ENCODE data around the gene TNS1.

TNS1 gene
- long read RNA-seq: 0 reads

DNA sequence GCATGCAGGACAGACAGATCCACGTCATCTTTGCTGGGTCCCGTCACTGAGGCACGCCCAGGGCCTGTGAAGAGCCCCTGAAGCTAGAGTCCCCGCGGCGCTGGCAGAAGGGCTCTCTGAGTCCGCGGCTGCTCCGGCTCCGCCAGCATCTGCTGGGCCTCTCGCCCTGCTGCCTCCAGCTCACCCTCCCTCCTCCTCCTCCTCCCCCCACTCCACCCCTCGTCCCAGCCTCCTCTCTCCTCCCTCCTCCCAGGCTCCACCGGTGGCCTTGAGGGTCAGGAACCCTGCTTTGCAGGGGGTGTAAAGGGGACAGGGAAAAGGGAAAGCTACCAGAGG lies at the start of gene TNS1:
TSS of gene TNS1 (minus strand) at position 151 of the 336 bp plus-strand sequence. CDS start at position 28, 123 bp downstream.
- Histone ChIP-seq H3K27ac (replicated peaks) (no peak within 1 kb of the TSS), H3K27me3 (ENCODE audit: insufficient read depth, poor library complexity, severe bottlenecking) (no peaks in the 10 kb centered on the region), H3K4me3 (replicated peaks; ENCODE audit: insufficient read depth, low read length) (no peak within 1 kb of the TSS)
- no peak for DNase-seq (ENCODE audit: low read depth in 1 of 2, low spot score in 1 of 2)
- TF ChIP-seq POLR2AphosphoS5 (IDR thresholded peaks at IDR 0.05; ENCODE audit: low read depth) (no peak), GABPA (IDR thresholded peaks at IDR 0.05; ENCODE audit: low read depth) (no peak), SPI1 (IDR thresholded peaks at IDR 0.05; ENCODE audit: borderline replicate concordance, low read depth) (no peak)
- TF ChIP-seq, protein P1, sequence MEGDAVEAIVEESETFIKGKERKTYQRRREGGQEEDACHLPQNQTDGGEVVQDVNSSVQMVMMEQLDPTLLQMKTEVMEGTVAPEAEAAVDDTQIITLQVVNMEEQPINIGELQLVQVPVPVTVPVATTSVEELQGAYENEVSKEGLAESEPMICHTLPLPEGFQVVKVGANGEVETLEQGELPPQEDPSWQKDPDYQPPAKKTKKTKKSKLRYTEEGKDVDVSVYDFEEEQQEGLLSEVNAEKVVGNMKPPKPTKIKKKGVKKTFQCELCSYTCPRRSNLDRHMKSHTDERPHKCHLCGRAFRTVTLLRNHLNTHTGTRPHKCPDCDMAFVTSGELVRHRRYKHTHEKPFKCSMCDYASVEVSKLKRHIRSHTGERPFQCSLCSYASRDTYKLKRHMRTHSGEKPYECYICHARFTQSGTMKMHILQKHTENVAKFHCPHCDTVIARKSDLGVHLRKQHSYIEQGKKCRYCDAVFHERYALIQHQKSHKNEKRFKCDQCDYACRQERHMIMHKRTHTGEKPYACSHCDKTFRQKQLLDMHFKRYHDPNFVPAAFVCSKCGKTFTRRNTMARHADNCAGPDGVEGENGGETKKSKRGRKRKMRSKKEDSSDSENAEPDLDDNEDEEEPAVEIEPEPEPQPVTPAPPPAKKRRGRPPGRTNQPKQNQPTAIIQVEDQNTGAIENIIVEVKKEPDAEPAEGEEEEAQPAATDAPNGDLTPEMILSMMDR (IDR thresholded peaks at IDR 0.05; ENCODE audit: insufficient read depth, low read length): no peak
- TF ChIP-seq, protein P2, sequence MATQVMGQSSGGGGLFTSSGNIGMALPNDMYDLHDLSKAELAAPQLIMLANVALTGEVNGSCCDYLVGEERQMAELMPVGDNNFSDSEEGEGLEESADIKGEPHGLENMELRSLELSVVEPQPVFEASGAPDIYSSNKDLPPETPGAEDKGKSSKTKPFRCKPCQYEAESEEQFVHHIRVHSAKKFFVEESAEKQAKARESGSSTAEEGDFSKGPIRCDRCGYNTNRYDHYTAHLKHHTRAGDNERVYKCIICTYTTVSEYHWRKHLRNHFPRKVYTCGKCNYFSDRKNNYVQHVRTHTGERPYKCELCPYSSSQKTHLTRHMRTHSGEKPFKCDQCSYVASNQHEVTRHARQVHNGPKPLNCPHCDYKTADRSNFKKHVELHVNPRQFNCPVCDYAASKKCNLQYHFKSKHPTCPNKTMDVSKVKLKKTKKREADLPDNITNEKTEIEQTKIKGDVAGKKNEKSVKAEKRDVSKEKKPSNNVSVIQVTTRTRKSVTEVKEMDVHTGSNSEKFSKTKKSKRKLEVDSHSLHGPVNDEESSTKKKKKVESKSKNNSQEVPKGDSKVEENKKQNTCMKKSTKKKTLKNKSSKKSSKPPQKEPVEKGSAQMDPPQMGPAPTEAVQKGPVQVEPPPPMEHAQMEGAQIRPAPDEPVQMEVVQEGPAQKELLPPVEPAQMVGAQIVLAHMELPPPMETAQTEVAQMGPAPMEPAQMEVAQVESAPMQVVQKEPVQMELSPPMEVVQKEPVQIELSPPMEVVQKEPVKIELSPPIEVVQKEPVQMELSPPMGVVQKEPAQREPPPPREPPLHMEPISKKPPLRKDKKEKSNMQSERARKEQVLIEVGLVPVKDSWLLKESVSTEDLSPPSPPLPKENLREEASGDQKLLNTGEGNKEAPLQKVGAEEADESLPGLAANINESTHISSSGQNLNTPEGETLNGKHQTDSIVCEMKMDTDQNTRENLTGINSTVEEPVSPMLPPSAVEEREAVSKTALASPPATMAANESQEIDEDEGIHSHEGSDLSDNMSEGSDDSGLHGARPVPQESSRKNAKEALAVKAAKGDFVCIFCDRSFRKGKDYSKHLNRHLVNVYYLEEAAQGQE (IDR thresholded peaks at IDR 0.05; ENCODE audit: insufficient replicate concordance, low read depth): no peak

GRCh38 chr2:218051903-218052302 lies 49.1 kb upstream of the TNS1 start:
- no peak for DNase-seq (ENCODE audit: low read depth in 1 of 2, low spot score in 1 of 2)
- Histone ChIP-seq H3K4me3 (replicated peaks; ENCODE audit: insufficient read depth, low read length) (no peak overlapping the region), H3K27me3 (ENCODE audit: insufficient read depth, poor library complexity, severe bottlenecking) (no peaks in the 10 kb centered on the region), H3K27ac (replicated peaks) (no peak overlapping the region)
- no peak for TF ChIP-seq SPI1 (IDR thresholded peaks at IDR 0.05; ENCODE audit: borderline replicate concordance, low read depth)
- TF ChIP-seq, protein P2 (IDR thresholded peaks at IDR 0.05; ENCODE audit: insufficient replicate concordance, low read depth): no peak
- TF ChIP-seq, protein P1 (IDR thresholded peaks at IDR 0.05; ENCODE audit: insufficient read depth, low read length): no peak
- no peak for TF ChIP-seq POLR2AphosphoS5 (IDR thresholded peaks at IDR 0.05; ENCODE audit: low read depth)
- TF ChIP-seq GABPA (IDR thresholded peaks at IDR 0.05; ENCODE audit: low read depth): no peak

DNA sequence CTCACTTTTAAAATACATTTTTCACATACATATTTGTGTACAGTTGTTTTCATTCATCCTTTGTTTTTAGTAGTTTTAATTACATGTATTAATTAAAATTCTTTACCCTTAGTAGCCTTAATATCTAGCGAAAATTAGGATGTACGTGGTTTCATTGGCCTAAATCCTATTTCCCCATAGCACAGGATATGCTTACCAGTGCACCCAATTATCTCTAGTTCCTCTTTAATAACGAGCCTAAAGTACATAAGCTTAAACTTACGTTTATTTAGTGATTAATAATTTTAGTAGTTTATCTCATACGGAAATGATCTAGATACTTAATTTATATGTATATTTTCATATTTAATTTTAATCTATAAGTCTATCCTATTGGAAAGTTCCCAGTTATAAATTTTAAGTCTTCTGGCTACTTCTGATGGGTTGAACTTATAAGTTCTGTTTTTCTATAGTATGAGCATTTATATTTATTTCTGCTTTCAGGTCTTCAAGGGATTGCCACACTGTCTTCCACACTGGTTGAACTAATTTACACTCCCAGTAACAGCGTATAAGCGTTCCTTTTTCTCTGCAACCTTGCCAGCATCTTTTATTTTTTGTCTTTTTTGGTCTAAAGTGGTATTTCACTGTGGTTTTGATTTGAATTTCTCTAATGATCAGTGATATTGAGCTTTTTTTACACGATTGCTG lies 44.9 kb upstream of the TNS1 start:
- TF ChIP-seq GABPA (IDR thresholded peaks at IDR 0.05; ENCODE audit: low read depth): no peak
- TF ChIP-seq, protein P1 (IDR thresholded peaks at IDR 0.05; ENCODE audit: insufficient read depth, low read length): no peak
- no peak for TF ChIP-seq POLR2AphosphoS5 (IDR thresholded peaks at IDR 0.05; ENCODE audit: low read depth)
- no peak for TF ChIP-seq SPI1 (IDR thresholded peaks at IDR 0.05; ENCODE audit: borderline replicate concordance, low read depth)
- TF ChIP-seq, protein P2 (IDR thresholded peaks at IDR 0.05; ENCODE audit: insufficient replicate concordance, low read depth): no peak
- H3K4me3 ChIP-seq (replicated peaks; ENCODE audit: insufficient read depth, low read length): no peak overlapping the region
- DNase-seq (ENCODE audit: low read depth in 1 of 2, low spot score in 1 of 2): peak in 1 of 2 experiments; percentile 46
- no peak overlapping the region for H3K27ac ChIP-seq (replicated peaks)
- H3K27me3 ChIP-seq (ENCODE audit: insufficient read depth, poor library complexity, severe bottlenecking): no peaks in the 10 kb centered on the region
